PC-3 (cell line): ENCODE data around the gene NCAPH2. TPM values are rescaled to one million over a fixed set of nuclear protein-coding genes. Genes with fewer than 3 reads are reported as not detected.

Source experiments
- ATAC-seq: fragments of 200-7000 bp; cut with Tn5 transposase; 2 replicates; pipeline ENCODE4 v1.9.1; 2020; ENCODE audit warnings: mild to moderate bottlenecking, moderate library complexity
- BruUV-seq: library from RNA; stranded (reverse); fragments of 400-500 nt; replicated peaks from 2 replicates; lab custom pipeline; 2021; lab: Mats Ljungman, UMichigan
- CTCF ChIA-PET: fragments of 300-600 bp; sonication (Branson Sonifier 250); formaldehyde crosslinking; loops from one replicate; lab custom pipeline; 2022; ENCODE audit warnings: antibody characterized with exemption; lab: Charles Lee
- POLR2A ChIA-PET: fragments of 300-600 bp; sonication (Branson Sonifier 250); formaldehyde crosslinking; loops from one replicate; lab custom pipeline; 2022; ENCODE audit warnings: antibody characterized with exemption; ENCODE audit not compliant: unreplicated experiment; lab: Charles Lee
- DNase-seq: peaks from one replicate; pipeline ENCODE4 v3.0.0-alpha.2; 2015
- H2AFZ ChIP-seq: fragments of 300-600 bp; sonication (generic); 2 replicates; pipeline ENCODE4 v1.6.0; 2016; ENCODE audit warnings: antibody characterized with exemption, low read length
- H3F3A ChIP-seq: fragments of 300-600 bp; sonication (generic); one replicate; pipeline ENCODE4 v1.6.0; 2017; ENCODE audit warnings: antibody characterized with exemption, low read length, control low read depth, mild to moderate bottlenecking; ENCODE audit not compliant: unreplicated experiment
- H3K27ac ChIP-seq: fragments of 300-600 bp; sonication (generic); 2 replicates; pipeline ENCODE4 v1.5.1; 2016; ENCODE audit warnings: mild to moderate bottlenecking, low read length
- H3K27me3 ChIP-seq: fragments of 300-600 bp; sonication (generic); 2 replicates; pipeline ENCODE4 v1.6.1; 2016; ENCODE audit warnings: low read length, mixed read lengths
- H3K36me3 ChIP-seq: fragments of 300-600 bp; sonication (generic); 2 replicates; pipeline ENCODE4 v1.6.1; 2016; ENCODE audit warnings: low read depth, mixed run types, low read length, mixed read lengths
- H3K4me1 ChIP-seq: fragments of 300-600 bp; sonication (generic); 2 replicates; pipeline ENCODE4 v1.5.1; 2016; ENCODE audit warnings: low read length; ENCODE audit not compliant: insufficient read depth
- H3K4me2 ChIP-seq: fragments of 300-600 bp; sonication (generic); 2 replicates; pipeline ENCODE4 v1.6.0; 2016; ENCODE audit warnings: low read length
- H3K4me3 ChIP-seq: fragments of 300-600 bp; sonication (generic); 2 replicates; pipeline ENCODE4 v1.5.1; 2016; ENCODE audit warnings: mild to moderate bottlenecking, low read length, mixed read lengths
- H3K79me2 ChIP-seq: fragments of 300-600 bp; sonication (generic); 2 replicates; pipeline ENCODE4 v1.6.1; 2017; ENCODE audit warnings: low read length, mixed read lengths
- H3K9ac ChIP-seq: fragments of 300-600 bp; sonication (generic); 2 replicates; pipeline ENCODE4 v1.6.0; 2016; ENCODE audit warnings: mild to moderate bottlenecking, low read length
- H3K9me2 ChIP-seq: fragments of 300-600 bp; sonication (generic); replicated peaks from 2 replicates; pipeline ENCODE4 v1.6.1; 2016; ENCODE audit warnings: mixed run types, low read length, mixed read lengths
- H3K9me3 ChIP-seq: fragments of 300-600 bp; sonication (generic); 2 replicates; pipeline ENCODE4 v1.6.1; 2016; ENCODE audit warnings: low read length, mixed read lengths
- H4K20me1 ChIP-seq: fragments of 300-600 bp; sonication (generic); 2 replicates; pipeline ENCODE4 v1.6.1; 2016; ENCODE audit warnings: low read length, mixed read lengths
- CTCF ChIP-seq: fragments of 300-600 bp; sonication (generic); conservative IDR thresholded peaks from 2 replicates; pipeline ENCODE4 v1.5.1; 2017; ENCODE audit warnings: antibody characterized with exemption, low read depth, mild to moderate bottlenecking, low read length
- EZH2 ChIP-seq: fragments of 300-600 bp; sonication (generic); IDR thresholded peaks from one replicate; pipeline ENCODE4 v1.6.1; 2017; ENCODE audit warnings: antibody characterized with exemption, mild to moderate bottlenecking, low read length; ENCODE audit not compliant: unreplicated experiment
- EZH2phosphoT487 ChIP-seq: fragments of 300-600 bp; sonication (generic); IDR thresholded peaks from 2 replicates; pipeline ENCODE4 v1.6.1; 2018; ENCODE audit warnings: mild to moderate bottlenecking, antibody characterized with exemption, low read length, borderline replicate concordance
- intact Hi-C: fragments of 100-400 bp; cut with micrococcal nuclease; formaldehyde crosslinking; loops from 2 replicates; pipeline ENCODE4 v1.9.0; 2023
- total RNA-seq: library from RNA; depleted of rRNA; stranded (reverse); fragments of >200 nt; gene quantifications from 2 replicates; pipeline ENCODE4 v1.2.3, GENCODE V29; 2014

NCAPH2 gene
- total RNA-seq, 1 experiment from 2014 or later = 75.4 TPM

- peaks cover 10% of the 10 kb centered on the region; the same call in 1 of the 2 replicates for H3K4me1 ChIP-seq
- peak overlapping the region; percentile 81 for H2AFZ ChIP-seq
- intact Hi-C loops = no loop called here
- H4K20me1 ChIP-seq = no peaks in the 10 kb centered on the region
- no peaks in the 10 kb centered on the region for H3K36me3 ChIP-seq
- H3F3A ChIP-seq = no peaks in the 10 kb centered on the region
- TF ChIP-seq EZH2phosphoT487 (no peak), EZH2 (no peak), CTCF (no peak)
- peak overlapping the region; percentile 100 for H3K4me2 ChIP-seq
- ChIA-PET CTCF (no interaction called here), POLR2A (no interaction called here)
- DNase-seq (peak; percentile 74), ATAC-seq (peak; percentile 44)
- peak overlapping the region; percentile 90 for H3K9ac ChIP-seq
- peak overlapping the region; percentile 75 for H3K27ac ChIP-seq
- 0 out of 2 replicates have a peak, but pooled peaks cover 4% of the 10 kb centered on the region for H3K79me2 ChIP-seq
- BruUV-seq = TSS peak; percentile 1
- H3K27me3 ChIP-seq = no peaks in the 10 kb centered on the region
- no peaks in the 10 kb centered on the region for H3K9me3 ChIP-seq
- no peaks in the 10 kb centered on the region for H3K9me2 ChIP-seq
- peak overlapping the region; percentile 78 for H3K4me3 ChIP-seq
Measured at GRCh38 chr22:50530877-50531545, 23.0 kb downstream of the NCAPH2 start.

- H3K9ac ChIP-seq = peak overlapping the region; percentile 90
- 0 out of 2 replicates have a peak, but pooled peaks cover 3% of the 10 kb centered on the region for H3K79me2 ChIP-seq
- no peaks in the 10 kb centered on the region for H3K36me3 ChIP-seq
- no TSS peak for BruUV-seq
- CTCF ChIA-PET = no interaction called here
- no peaks in the 10 kb centered on the region for H3K27me3 ChIP-seq
- peak overlapping the region; percentile 100 for H3K4me2 ChIP-seq
- H2AFZ ChIP-seq = peak overlapping the region; percentile 81
- ATAC-seq = peak; percentile 31
- H3F3A ChIP-seq = no peaks in the 10 kb centered on the region
- H4K20me1 ChIP-seq = no peaks in the 10 kb centered on the region
- peak overlapping the region; percentile 75 for H3K27ac ChIP-seq
- no peaks in the 10 kb centered on the region for H3K9me2 ChIP-seq
- no peaks in the 10 kb centered on the region for H3K9me3 ChIP-seq
- H3K4me3 ChIP-seq = peak overlapping the region; percentile 78
- TF ChIP-seq CTCF = no peak
- no peak for TF ChIP-seq EZH2
- TF ChIP-seq EZH2phosphoT487 = no peak
- POLR2A ChIA-PET = no interaction called here
- H3K4me1 ChIP-seq = peaks cover 10% of the 10 kb centered on the region; the same call in 1 of the 2 replicates
- peak; percentile 40 for DNase-seq
- intact Hi-C loops = no loop called here
Measured at GRCh38 chr22:50531546-50531961, 23.5 kb downstream of the NCAPH2 start.
